Natural killer cell (primary cell): ENCODE measurements around the gene VPS26C. TPM values are rescaled to one million over a fixed set of nuclear protein-coding genes. Genes with fewer than 3 reads are reported as not detected.
"Not testable (repeated sequence)": the region's sequence is repeated elsewhere in the genome, so short reads cannot be mapped to it uniquely, and the experiment has no call there.

Experiments used
- ATAC-seq, 3 donors: fragments of 150-1000 bp in 2 of 3; fragments of 200-7000 bp in 1 of 3; cut with Tn5 transposase; 1 replicate in 1 of 3; 2 replicates in 2 of 3; pipeline ENCODE4 v1.10.0; 2021; ENCODE audit warnings: mild to moderate bottlenecking in 2 of 3, moderate library complexity in 2 of 3
- DNase-seq, 2 donors: peaks; one replicate each; pipeline versions ENCODE4 v3.0.0 to v3.0.0-alpha.2; 2013 to 2021; ENCODE audit warnings: mixed read lengths in 1 of 2
- H3K27ac ChIP-seq: one replicate; pipeline ENCODE4 v1.5.1; 2013; ENCODE audit warnings: mild to moderate bottlenecking, low read length
- H3K27me3 ChIP-seq: one replicate; pipeline ENCODE4 v1.6.1; 2013; ENCODE audit warnings: low read length; ENCODE audit not compliant: control insufficient read depth, insufficient read depth
- H3K36me3 ChIP-seq: one replicate; pipeline ENCODE4 v1.6.1; 2013; ENCODE audit warnings: low read length; ENCODE audit not compliant: control insufficient read depth, insufficient read depth
- H3K4me1 ChIP-seq: one replicate; pipeline ENCODE4 v1.6.1; 2013; ENCODE audit warnings: low read length; ENCODE audit not compliant: control insufficient read depth, insufficient read depth
- H3K4me3 ChIP-seq: one replicate; pipeline ENCODE4 v1.5.1; 2013; ENCODE audit warnings: low read length
- H3K9me3 ChIP-seq: one replicate; pipeline ENCODE4 v1.6.1; 2013; ENCODE audit warnings: low read length; ENCODE audit not compliant: control insufficient read depth, insufficient read depth
- H3K27ac Mint-ChIP-seq, 2 donors: one replicate each; pipeline ENCODE4 v1.8.0; 2022; ENCODE audit warnings: mild to moderate bottlenecking in 2 of 2, mixed read lengths in 2 of 2, moderate library complexity in 1 of 2
- H3K27me3 Mint-ChIP-seq, 2 donors: one replicate each; pipeline ENCODE4 v1.8.0; 2022; ENCODE audit warnings: low read depth in 2 of 2, mixed read lengths in 2 of 2
- H3K36me3 Mint-ChIP-seq: one replicate; pipeline ENCODE4 v1.8.0; 2022; ENCODE audit warnings: mixed read lengths
- H3K4me1 Mint-ChIP-seq, 2 donors: one replicate each; pipeline ENCODE4 v1.8.0; 2022; ENCODE audit warnings: mixed read lengths in 2 of 2
- H3K4me3 Mint-ChIP-seq: one replicate; pipeline ENCODE4 v1.8.0; 2022; ENCODE audit warnings: mild to moderate bottlenecking, moderate library complexity, mixed read lengths
- H3K9me3 Mint-ChIP-seq, 2 donors: one replicate each; pipeline ENCODE4 v1.8.0; 2022; ENCODE audit warnings: mixed read lengths in 2 of 2
- CTCF ChIP-seq: fragments of 200-600 bp; IDR thresholded peaks from one replicate; pipeline ENCODE4 v1.8.0; 2022; ENCODE audit warnings: antibody characterized with exemption
- WGBS: methylation state at CpG from one replicate; pipeline ENCODE4 v1.1.7; 2013; ENCODE audit warnings: missing lambda C conversion rate; ENCODE audit not compliant: insufficient coverage; 5-methylcytosine and 5-hydroxymethylcytosine counted together
- intact Hi-C: fragments of 100-400 bp; cut with micrococcal nuclease; formaldehyde crosslinking; loops from one replicate; pipeline ENCODE4 v1.14.2; 2022
- total RNA-seq, 4 donors: library from RNA; stranded (reverse); fragments of 120-200 nt in 1 of 4; gene quantifications; one replicate each; pipeline versions ENCODE4 v1.2.3 to v1.2.4, GENCODE V29; 2013 to 2022

VPS26C gene
- total RNA-seq, 3 donors from 2014 or later (not counting 1 experiment from before 2014, with no cell fraction given): 71.1 to 84.7 (median 72.2) TPM

DNA sequence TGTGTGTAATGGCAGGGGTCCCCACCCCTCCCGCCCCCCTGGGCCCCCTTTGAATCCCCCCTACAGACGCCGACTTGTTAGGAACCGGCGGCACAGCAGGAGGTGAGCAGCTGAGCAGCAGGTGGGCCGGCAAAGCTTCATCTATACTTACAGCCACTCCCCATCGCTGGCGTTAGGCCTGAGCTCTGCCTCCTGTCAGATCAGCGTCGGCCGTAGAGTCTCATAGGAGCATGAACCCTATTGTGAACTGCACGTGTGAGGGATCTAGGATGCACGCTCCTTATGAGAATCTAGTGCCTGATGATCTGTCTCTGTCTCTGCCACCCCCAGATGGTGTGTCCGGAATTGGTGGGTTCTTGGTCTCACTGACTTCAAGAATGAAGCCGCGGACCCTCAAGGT, 14.9 kb upstream of the VPS26C start:
- Histone ChIP-seq H3K27me3 (no peaks in the 10 kb centered on the region), H3K36me3 (no peaks in the 10 kb centered on the region), H3K27ac (no peak overlapping the region), H3K4me1 (no peaks in the 10 kb centered on the region), H3K9me3 (no peaks in the 10 kb centered on the region), H3K4me3 (no peak overlapping the region)
- intact Hi-C loops: no loop called here
- H3K36me3 Mint-ChIP-seq: no peaks in the 10 kb centered on the region
- H3K4me1 Mint-ChIP-seq: peaks cover 0 to 14% of the 10 kb centered on the region in 2 donors
- H3K4me3 Mint-ChIP-seq: peak overlapping the region; percentile 88
- WGBS: 80% methylated on average over 15 of the region's 16 CpGs
- H3K27ac Mint-ChIP-seq: peak overlapping the region; percentile 74 to 81
- TF ChIP-seq CTCF: no peak
- no peaks in the 10 kb centered on the region for H3K9me3 Mint-ChIP-seq
- peak in 1 of 2 donors; percentile 30 for DNase-seq
- H3K27me3 Mint-ChIP-seq: no peaks in the 10 kb centered on the region
- ATAC-seq: peak in 2 of 3 donors; percentile 49 to 77

GRCh38 chr21:37281579-37281978, 14.4 kb upstream of the VPS26C start:
- no peaks in the 10 kb centered on the region for H3K9me3 Mint-ChIP-seq

GRCh38 chr21:37279271-37279670, 12.1 kb upstream of the VPS26C start:
- 85% methylated on average over 4 of the region's 4 CpGs for WGBS
- H3K27me3 Mint-ChIP-seq, H3K27me3 ChIP-seq, H3K27ac Mint-ChIP-seq, ATAC-seq, intact Hi-C loops, H3K4me1 ChIP-seq, DNase-seq, H3K27ac ChIP-seq, H3K4me3 ChIP-seq, H3K4me3 Mint-ChIP-seq, H3K9me3 Mint-ChIP-seq, H3K9me3 ChIP-seq, H3K36me3 ChIP-seq, H3K36me3 Mint-ChIP-seq: not testable (repeated sequence)
- peaks cover 0 to 14% of the 10 kb centered on the region in 2 donors for H3K4me1 Mint-ChIP-seq

More at GRCh38 chr21:37281579-37281978, 14.4 kb upstream of the VPS26C start:
- H3K36me3 Mint-ChIP-seq: no peaks in the 10 kb centered on the region
- H3K4me1 ChIP-seq: no peaks in the 10 kb centered on the region
- peaks cover 0 to 14% of the 10 kb centered on the region in 2 donors for H3K4me1 Mint-ChIP-seq
- H3K27ac Mint-ChIP-seq: no peak overlapping the region
- DNase-seq (no peak), ATAC-seq (no peak)
- intact Hi-C loops: no loop called here
- no peaks in the 10 kb centered on the region for H3K27me3 ChIP-seq
- no peak overlapping the region for H3K4me3 ChIP-seq
- H3K27me3 Mint-ChIP-seq: no peaks in the 10 kb centered on the region
- H3K36me3 ChIP-seq: no peaks in the 10 kb centered on the region
- no peaks in the 10 kb centered on the region for H3K9me3 ChIP-seq
- H3K4me3 Mint-ChIP-seq: peak overlapping the region; percentile 28
- TF ChIP-seq CTCF: no peak
- no peak overlapping the region for H3K27ac ChIP-seq
- 40% methylated on average over 9 of the region's 10 CpGs for WGBS

GRCh38 chr21:37278199-37278598, 11.1 kb upstream of the VPS26C start:
- 69% methylated on average over 5 of the region's 7 CpGs for WGBS
- TF ChIP-seq CTCF: no peak
- peak overlapping the region; percentile 41 to 63 for H3K27ac Mint-ChIP-seq
- no peaks in the 10 kb centered on the region for H3K27me3 Mint-ChIP-seq
- Histone ChIP-seq H3K36me3 (no peaks in the 10 kb centered on the region), H3K4me3 (no peak overlapping the region), H3K27ac (no peak overlapping the region), H3K4me1 (no peaks in the 10 kb centered on the region), H3K27me3 (no peaks in the 10 kb centered on the region), H3K9me3 (no peaks in the 10 kb centered on the region)
- ATAC-seq (peak; percentile 54 to 83 (median 75)), DNase-seq (no peak)
- intact Hi-C loops: no loop called here
- H3K4me3 Mint-ChIP-seq: no peak overlapping the region
- no peaks in the 10 kb centered on the region for H3K9me3 Mint-ChIP-seq
- peaks cover 0 to 14% of the 10 kb centered on the region in 2 donors for H3K4me1 Mint-ChIP-seq
- H3K36me3 Mint-ChIP-seq: no peaks in the 10 kb centered on the region
